ENCODE results near the gene KAT7.

KAT7 gene

GRCh38 chr17:49795372-49795771 lies 6.9 kb downstream of the KAT7 start:
- Histone ChIP-seq H3K27me3 (ENCODE audit: control insufficient read depth, insufficient read depth, low read length) (no peaks in the 10 kb centered on the region), H3K9ac (no peak overlapping the region), H3K36me3 (ENCODE audit: control insufficient read depth, insufficient read depth, low read length) (no peaks in the 10 kb centered on the region), H2AFZ (no peak overlapping the region), H3K4me3 (ENCODE audit: low read depth, low read length) (no peak overlapping the region), H3K4me2 (ENCODE audit: low read length) (no peak overlapping the region), H3K79me2 (peaks cover 60% of the 10 kb centered on the region), H3K27ac (no peak overlapping the region), H3K9me3 (ENCODE audit: control insufficient read depth, low read length) (no peaks in the 10 kb centered on the region), H3K4me1 (peaks cover 29% of the 10 kb centered on the region)
- TF ChIP-seq, protein P1, sequence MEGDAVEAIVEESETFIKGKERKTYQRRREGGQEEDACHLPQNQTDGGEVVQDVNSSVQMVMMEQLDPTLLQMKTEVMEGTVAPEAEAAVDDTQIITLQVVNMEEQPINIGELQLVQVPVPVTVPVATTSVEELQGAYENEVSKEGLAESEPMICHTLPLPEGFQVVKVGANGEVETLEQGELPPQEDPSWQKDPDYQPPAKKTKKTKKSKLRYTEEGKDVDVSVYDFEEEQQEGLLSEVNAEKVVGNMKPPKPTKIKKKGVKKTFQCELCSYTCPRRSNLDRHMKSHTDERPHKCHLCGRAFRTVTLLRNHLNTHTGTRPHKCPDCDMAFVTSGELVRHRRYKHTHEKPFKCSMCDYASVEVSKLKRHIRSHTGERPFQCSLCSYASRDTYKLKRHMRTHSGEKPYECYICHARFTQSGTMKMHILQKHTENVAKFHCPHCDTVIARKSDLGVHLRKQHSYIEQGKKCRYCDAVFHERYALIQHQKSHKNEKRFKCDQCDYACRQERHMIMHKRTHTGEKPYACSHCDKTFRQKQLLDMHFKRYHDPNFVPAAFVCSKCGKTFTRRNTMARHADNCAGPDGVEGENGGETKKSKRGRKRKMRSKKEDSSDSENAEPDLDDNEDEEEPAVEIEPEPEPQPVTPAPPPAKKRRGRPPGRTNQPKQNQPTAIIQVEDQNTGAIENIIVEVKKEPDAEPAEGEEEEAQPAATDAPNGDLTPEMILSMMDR (IDR thresholded peaks at IDR 0.05) = no peak

DNA sequence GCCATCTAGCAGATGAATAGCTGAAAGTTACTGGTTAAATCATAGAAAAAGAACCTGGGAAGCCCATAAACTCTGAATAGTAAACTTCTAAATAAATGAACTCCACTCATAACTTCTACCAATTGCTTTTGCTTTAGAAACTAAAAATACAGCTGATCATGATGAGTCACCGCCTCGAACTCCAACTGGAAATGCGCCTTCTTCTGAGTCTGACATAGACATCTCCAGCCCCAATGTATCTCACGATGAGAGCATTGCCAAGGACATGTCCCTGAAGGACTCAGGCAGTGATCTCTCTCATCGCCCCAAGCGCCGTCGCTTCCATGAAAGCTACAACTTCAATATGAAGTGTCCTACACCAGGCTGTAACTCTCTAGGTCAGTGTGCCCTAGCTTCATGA lies 9.7 kb downstream of the KAT7 start:
- Histone ChIP-seq H3K4me2 (ENCODE audit: low read length) (no peak overlapping the region), H3K27me3 (ENCODE audit: control insufficient read depth, insufficient read depth, low read length) (no peaks in the 10 kb centered on the region), H3K27ac (no peak overlapping the region), H3K9me3 (ENCODE audit: control insufficient read depth, low read length) (no peaks in the 10 kb centered on the region), H3K4me3 (ENCODE audit: low read depth, low read length) (no peak overlapping the region), H3K4me1 (peaks cover 8% of the 10 kb centered on the region), H2AFZ (no peak overlapping the region), H3K9ac (no peak overlapping the region), H3K36me3 (ENCODE audit: control insufficient read depth, insufficient read depth, low read length) (no peaks in the 10 kb centered on the region), H3K79me2 (peaks cover 78% of the 10 kb centered on the region)
- TF ChIP-seq, protein P1 (IDR thresholded peaks at IDR 0.05) = no peak

DNA sequence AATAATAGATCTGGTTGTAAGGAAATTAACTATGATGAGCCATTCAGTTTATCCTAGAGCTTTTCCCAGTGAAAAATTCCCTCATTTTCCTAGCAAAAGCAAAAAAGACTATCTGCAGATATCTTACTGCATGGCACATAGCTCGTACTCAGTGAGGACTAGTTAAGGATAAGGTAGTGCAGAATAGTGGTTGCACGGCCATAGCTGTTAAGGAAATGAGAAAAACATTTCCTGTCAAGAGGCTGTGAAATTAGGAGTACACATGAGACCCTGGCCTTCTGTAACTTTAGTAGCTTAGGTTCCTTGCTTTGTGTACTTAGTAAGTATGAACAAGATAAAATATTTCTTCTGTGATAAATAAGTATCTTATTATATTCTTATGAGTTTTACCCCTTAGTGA lies 10.3 kb downstream of the KAT7 start:
- H3K4me3 ChIP-seq (ENCODE audit: low read depth, low read length) = no peak overlapping the region
- H3K9ac ChIP-seq = no peak overlapping the region
- no peaks in the 10 kb centered on the region for H3K9me3 ChIP-seq (ENCODE audit: control insufficient read depth, low read length)
- TF ChIP-seq, protein P1 (IDR thresholded peaks at IDR 0.05) = no peak
- no peaks in the 10 kb centered on the region for H3K36me3 ChIP-seq (ENCODE audit: control insufficient read depth, insufficient read depth, low read length)
- H3K4me1 ChIP-seq = peaks cover 4% of the 10 kb centered on the region
- H3K4me2 ChIP-seq (ENCODE audit: low read length) = no peak overlapping the region
- H3K79me2 ChIP-seq = peaks cover 75% of the 10 kb centered on the region
- H3K27ac ChIP-seq = no peak overlapping the region
- no peak overlapping the region for H2AFZ ChIP-seq
- H3K27me3 ChIP-seq (ENCODE audit: control insufficient read depth, insufficient read depth, low read length) = no peaks in the 10 kb centered on the region

GRCh38 chr17:49809056-49809455 lies 20.6 kb downstream of the KAT7 start:
- H3K79me2 ChIP-seq = peaks cover 56% of the 10 kb centered on the region
- no peaks in the 10 kb centered on the region for H3K27me3 ChIP-seq (ENCODE audit: control insufficient read depth, insufficient read depth, low read length)
- H2AFZ ChIP-seq = no peak overlapping the region
- TF ChIP-seq, protein P1 (IDR thresholded peaks at IDR 0.05) = no peak
- no peaks in the 10 kb centered on the region for H3K4me1 ChIP-seq
- no peak overlapping the region for H3K9ac ChIP-seq
- H3K4me2 ChIP-seq (ENCODE audit: low read length) = no peak overlapping the region
- H3K27ac ChIP-seq = no peak overlapping the region
- H3K4me3 ChIP-seq (ENCODE audit: low read depth, low read length) = no peak overlapping the region
- no peaks in the 10 kb centered on the region for H3K9me3 ChIP-seq (ENCODE audit: control insufficient read depth, low read length)
- H3K36me3 ChIP-seq (ENCODE audit: control insufficient read depth, insufficient read depth, low read length) = no peaks in the 10 kb centered on the region

GRCh38 chr17:49814781-49815529 lies 26.5 kb downstream of the KAT7 start:
- Histone ChIP-seq H2AFZ (no peak overlapping the region), H3K9ac (no peak overlapping the region), H3K4me3 (ENCODE audit: low read depth, low read length) (no peak overlapping the region), H3K4me1 (peaks cover 14% of the 10 kb centered on the region), H3K27ac (peak overlapping the region; percentile 3), H3K27me3 (ENCODE audit: control insufficient read depth, insufficient read depth, low read length) (no peaks in the 10 kb centered on the region), H3K79me2 (peaks cover 26% of the 10 kb centered on the region), H3K36me3 (ENCODE audit: control insufficient read depth, insufficient read depth, low read length) (no peaks in the 10 kb centered on the region), H3K9me3 (ENCODE audit: control insufficient read depth, low read length) (no peaks in the 10 kb centered on the region), H3K4me2 (ENCODE audit: low read length) (no peak overlapping the region)
- TF ChIP-seq, protein P1 (IDR thresholded peaks at IDR 0.05) = no peak
